Ammon's horn (tissue), 1 donor: ENCODE measurements around the gene ZNRF2.
"Not testable (repeated sequence)": the region's sequence is repeated elsewhere in the genome, so short reads cannot be mapped to it uniquely, and the experiment has no call there.

Experiments used
- DNase-seq: peaks from one replicate; pipeline ENCODE4 v3.0.0-alpha.2; 2016; ENCODE audit warnings: low spot score

The ZNRF2 gene

DNA sequence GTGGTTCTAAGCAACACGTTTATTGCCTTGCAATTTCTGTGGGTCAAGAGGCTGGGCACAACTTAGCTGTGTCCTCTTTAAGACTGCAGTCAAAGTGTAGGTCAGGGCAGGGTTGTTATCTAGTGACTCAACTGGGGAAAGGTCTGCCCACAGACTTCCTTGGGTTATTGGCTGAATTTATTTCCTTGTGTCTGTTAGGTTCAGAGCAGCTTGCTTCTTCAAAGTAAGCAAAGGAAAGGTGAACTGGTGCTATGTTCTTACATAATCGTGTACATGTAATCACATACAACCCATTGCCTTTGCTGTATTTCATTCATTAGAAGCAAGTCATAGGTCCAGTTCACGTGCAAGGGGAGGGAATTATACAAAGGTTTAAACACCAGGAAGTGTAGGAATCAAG, 5.9 kb downstream of the ZNRF2 start:
- DNase-seq = not testable (repeated sequence)

DNA sequence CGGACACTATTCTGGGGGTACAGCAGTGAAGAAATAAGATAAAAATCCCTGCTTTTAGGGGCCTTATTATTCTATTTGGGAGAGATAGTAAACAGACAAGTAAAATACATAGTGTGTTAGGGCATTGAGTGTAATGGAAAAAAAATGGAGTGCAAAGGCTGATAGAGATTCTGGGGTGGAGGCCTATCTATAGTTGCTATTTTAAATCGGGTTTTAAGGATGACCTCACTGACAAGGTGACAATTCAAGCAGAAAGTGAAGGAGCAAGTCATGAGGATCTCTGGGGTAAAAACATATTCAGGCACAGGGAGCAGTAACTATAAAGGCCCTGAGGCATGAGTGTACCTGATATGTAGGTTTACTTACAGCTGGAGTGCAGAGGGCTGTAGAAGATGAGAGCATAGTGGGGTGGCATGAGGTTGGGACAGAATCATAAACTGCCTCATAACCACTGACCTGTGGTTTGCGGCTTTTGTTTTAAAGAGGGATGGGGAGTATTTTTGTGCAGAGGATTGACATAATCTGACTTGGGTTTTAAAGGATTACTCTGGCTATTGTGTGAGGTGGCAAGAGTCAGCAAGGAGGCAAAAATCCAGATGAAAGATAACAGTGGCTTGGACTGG, 8.1 kb downstream of the ZNRF2 start:
- DNase-seq = not testable (repeated sequence)

DNA sequence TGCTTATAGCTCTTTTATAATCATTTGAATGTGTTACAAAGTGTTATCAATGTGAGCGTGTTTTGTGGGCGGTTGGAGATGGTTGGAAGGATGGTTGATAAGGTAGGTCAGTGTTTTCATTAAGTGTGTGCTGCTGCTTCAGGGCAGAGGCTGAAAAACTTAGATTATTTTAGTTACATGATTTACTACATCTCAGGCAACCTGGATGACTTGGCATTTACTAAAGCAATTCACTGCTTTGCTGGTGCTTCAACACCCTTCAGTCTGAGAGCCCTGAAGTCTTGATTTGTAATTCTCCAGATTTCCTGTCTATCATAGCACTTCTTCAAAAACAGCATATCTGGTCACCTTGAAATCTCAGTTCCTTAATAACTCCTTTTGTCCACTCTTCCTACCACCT, 11.9 kb downstream of the ZNRF2 start:
- not testable (repeated sequence) for DNase-seq

DNA sequence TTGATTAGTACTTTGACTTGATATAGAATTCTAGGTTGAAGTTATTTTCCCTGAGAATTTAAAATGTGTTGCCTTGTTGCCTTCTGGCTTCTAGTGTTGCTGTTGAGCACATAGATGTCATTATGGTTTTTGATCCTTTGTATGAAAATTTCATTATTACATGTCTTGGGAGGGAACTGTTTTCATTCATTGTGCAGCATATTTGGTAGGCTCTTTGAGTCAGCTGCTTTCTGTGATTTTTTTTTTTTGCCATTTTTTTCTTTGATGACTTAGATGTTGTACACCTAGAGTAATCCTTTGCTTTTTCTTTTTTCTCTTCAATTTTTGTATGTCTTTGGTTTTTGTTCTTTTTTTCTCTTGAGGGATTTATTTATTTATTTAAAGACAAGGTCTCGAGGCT, 13.1 kb downstream of the ZNRF2 start:
- not testable (repeated sequence) for DNase-seq

DNA sequence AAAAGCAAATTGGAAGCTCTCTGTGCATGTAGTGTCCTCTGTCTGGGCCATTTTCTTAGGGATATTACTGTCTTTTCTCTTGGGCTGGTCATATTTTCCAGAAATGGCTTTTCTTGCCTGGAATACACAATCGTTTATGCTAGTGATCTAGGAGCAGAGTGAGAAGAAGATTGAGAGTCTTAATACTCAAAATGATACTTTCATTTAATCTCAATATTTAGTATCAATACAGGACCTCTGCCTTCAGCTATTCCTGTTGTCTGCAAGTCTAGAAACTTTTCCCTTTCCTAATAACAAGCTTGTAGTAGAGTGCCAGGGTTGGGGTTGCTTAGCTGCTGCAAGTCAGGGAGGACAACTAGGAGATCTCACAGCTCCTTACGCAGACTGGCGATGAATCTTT, 14.0 kb downstream of the ZNRF2 start:
- DNase-seq = not testable (repeated sequence)

DNA sequence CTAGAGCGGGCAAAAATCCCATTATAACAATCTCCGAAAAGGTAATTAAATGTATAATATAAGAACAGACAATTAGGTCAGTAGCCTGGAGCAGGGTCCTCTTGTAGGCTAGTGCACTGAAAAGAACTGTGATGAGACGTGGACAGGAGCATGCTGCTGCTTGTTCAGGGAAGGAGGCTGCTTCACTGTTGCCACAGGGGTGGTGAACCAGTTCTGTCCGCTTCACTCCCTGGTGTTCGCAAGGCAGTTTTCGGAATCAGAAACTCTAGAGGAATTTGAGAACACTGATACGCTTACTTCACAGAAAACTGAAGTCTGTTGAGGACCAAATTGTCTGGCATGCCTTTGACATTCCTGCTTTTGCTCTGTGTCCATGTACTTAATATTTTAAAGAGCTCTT, 17.4 kb downstream of the ZNRF2 start:
- no peak for DNase-seq

DNA sequence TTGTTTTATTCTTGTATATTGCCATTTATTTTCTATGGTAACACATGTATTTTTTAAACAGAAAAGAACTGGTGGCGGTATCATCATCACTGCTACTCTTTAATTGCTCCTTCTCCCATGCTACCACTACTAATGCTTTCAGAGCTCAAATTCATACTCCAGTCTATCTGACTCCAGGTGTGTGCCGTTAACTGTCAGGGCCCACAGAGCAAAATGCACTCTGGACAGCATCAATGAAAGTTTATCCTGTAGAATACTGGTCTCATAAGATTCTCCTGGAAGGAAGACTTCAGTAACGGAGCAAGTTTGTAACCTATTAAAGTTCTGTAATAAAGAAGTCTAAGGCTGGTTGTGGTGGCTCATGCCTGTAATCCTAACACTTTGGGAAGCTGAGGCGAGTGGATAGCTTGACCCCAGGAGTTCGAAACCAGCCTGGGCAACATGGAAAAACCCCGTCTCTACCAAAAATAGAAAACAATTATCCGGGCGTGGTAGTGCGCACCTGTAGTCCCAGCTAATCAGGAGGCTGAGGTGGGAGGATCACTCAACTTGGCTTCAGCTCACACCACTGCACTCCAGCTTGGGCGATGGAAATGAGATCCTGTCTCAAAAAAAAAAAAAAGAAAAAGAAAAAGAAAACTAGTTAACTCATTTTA, 18.4 kb downstream of the ZNRF2 start:
- DNase-seq = no peak

DNA sequence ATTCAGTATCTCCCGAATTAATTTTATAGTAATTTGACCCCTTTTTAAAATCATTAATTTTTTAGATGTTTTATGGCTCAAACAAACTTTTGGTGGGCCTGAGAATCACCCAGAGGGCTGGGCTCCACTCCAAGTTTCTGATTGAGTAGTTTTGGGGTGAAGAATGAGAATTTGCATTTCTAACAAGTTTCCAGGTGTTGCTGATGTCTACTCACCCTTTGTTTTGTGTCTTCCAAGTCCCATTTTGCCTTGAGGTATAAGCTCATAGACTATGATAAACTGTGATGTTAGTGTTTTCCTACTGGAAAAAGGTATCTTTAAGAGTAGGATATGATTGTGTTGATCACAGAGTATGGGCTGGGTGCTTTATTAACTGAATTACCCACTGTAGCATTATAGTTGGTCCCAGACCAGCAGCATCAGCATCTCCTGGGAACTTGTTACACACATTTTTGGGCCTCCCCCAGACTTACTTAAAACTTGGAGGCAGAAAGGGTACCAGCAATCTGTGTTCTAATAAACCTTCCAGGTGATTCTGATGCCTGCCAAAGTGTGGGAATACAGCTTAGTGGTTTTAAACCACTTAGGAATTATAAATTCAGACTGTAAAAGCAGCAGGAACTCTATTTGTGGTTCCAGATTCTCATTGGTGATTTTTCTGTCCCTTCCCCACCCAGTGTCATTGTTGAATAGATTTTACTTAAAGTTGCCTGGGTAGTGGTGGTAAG, 19.1 kb downstream of the ZNRF2 start:
- DNase-seq = no peak

DNA sequence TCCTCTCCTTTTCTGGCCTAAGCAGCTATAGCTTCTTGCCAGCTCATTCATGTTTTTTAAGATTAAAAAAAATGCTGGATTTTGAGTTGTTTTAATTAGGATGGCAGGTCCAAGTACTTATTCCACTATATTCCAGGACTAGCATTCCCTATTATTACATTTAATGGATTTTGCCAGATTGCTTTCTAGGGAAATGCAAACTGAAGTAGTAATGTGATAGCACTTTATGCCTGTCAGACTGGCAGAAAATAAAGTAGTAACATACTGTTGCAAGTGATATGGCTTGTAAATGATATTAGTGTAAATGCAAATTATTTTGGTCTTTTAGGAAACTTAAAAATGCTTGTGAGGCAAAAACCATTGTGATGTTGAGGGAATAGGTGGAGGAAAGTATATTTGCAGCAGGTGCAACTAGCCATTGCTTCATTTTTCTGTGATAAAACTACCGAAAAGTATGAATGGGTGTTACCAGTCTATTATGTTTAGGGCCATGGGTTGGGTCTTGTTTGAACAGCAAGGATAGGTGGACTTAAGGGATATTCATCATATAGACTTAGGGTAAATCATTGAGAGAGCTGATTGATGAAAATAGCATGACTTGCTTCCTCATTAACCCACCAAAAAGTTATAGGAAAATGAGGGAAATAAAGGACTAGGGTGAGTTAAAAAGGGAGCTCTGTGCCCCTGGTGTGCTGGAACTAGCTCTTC, 19.9 kb downstream of the ZNRF2 start:
- DNase-seq = no peak

DNA sequence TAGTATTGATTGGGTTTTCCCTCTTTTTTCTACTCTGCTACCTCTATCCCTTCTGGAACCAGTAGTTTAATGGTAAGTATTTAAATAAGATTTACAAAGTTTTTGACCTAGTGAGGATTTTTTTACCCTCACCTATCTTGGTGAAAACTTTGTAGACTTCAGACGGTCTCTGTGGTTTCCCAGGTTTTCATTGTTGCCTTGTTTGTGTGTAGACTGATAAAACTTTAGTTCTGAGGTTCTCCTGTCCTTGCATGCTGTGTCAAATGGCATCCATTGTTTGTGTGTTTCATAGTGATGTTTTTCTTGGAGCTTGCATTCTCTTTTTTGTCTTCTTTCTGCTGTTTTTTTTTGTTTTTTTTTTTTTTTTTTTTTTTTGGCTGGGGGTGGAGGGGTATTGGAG, 22.6 kb downstream of the ZNRF2 start:
- DNase-seq = no peak

DNA sequence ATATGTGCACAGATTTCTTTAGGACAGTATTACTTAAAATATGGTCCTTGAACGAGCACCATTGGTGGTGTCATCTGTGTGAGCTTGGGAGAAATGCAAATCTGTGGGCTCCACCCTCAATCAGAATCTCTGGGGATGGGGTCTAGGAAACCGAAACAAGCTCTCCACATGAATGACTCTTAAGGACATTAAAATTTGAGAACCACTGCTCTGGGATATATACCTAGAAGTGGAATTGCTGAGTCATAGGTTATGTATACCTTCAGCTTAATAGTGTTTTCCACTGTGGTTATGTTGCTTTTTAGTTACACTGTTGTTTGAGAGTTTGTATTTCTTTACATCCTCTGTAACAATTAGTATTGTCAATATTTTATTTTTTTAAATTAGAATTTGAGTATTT, 24.0 kb downstream of the ZNRF2 start:
- DNase-seq = no peak

DNA sequence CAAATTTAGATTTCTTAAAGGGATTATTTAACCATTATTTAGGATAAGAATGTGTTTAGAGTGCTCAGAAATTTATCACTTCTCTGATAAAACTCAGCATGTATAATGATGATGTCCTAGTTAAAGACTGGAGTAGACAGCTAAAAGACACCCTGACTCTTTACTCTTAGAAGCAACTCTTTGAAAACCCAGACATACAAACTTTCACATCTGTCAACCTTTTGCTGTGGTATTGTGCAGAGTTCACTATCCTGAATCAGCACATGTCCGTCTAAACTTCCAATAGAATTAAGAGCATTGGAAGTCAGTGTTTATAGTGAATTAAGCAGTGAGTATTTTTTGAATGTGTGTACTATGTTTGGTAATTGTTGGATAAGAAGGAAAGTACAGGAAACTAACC, 24.9 kb downstream of the ZNRF2 start:
- DNase-seq = no peak

DNA sequence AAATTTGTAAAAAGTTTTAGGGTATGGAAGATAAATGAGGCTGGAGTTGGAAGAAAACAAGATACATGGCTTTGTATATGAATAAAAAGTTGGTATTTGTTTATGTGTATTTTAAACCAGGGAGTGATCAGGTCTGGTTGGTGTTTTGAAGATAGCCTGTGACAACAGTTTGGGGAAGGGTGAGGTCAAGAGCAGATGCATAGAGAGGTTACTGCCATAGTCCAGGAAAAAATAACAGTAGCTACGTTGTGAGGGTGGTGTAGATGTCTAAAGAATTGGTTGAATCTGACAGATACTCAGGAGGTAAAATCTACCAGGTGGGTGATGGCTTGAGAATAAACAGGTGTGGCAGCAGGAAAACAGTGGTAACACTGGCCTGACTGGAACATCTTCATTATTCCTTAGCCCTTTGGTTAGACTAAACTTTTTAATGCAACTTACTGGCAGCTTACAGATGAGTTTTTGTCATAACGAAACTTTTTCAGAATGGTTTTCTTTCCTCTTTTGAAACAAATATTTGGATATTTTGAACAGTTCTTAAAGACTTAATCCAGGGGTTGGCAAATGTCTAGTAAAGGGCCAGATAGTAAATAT, 25.5 kb downstream of the ZNRF2 start:
- no peak for DNase-seq

DNA sequence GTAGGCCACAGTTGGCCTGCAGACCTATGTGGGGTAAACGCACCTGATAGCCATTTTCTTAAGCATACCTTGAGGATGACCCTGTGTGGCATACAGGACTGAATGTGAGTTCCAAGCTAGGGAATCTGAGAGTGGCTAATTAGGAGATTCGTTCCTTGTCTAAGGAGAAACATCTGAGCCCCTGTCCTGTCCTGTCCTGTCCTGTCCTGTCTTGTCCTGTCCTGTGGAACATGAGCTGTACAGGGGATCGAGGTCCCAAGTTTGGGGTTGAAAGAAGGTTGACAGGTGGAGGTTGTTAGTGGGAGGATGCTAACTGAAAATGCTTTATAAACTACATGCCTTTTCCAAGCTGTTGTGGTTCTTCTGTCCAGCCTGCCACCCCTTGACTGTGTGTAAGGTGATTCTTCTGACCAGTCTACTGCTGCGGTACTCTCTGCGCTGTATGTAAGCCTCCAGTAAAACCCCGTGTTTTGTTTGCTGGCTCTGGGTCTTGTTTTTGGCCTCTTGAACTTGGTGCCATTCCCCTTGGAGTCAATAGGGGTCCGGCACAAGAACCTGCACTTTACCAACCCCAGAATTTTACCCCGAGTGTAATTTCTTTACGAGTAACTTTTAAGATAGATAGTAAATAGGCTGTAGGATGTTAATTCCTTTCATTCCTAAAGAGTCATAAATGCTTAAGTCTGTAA, 26.4 kb downstream of the ZNRF2 start:
- DNase-seq = no peak

DNA sequence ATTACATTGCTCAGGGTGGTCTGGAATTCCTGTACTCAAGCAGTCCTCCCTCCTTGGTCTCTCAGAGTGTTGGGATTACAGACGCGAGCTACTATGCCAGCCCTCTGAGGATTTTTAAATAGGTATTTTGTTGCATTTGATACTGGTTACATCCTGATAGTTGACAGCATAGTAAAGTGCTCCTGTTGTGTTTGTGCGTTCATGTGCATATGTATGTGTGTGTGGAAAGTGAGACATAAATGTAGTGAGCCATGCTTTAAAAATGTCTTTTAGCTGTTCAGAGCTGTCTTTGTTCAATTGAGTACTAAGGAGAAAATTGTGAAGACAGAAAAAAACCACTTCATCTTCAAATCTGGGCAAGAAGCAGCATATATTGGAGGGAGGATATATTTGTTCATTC, 27.8 kb downstream of the ZNRF2 start:
- no peak for DNase-seq

DNA sequence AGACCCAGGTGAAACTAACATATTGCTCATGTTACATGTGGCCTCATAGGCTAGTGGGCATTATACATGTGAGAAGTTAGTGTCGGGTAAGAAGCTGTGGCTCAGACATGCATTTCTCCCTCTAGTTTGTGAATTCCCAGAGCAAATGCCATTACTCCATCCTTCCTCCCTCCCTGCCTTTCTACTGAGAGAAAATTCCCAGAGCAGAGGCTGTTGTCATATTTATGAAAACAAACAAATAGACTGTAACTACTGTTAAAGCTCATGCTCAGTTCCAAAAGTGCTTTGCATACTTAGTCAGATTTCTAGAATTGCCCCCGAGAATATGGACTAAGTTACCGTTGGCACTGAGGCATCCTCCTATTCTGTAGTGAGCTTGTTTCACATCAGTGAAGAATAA, 29.0 kb downstream of the ZNRF2 start:
- DNase-seq = no peak

DNA sequence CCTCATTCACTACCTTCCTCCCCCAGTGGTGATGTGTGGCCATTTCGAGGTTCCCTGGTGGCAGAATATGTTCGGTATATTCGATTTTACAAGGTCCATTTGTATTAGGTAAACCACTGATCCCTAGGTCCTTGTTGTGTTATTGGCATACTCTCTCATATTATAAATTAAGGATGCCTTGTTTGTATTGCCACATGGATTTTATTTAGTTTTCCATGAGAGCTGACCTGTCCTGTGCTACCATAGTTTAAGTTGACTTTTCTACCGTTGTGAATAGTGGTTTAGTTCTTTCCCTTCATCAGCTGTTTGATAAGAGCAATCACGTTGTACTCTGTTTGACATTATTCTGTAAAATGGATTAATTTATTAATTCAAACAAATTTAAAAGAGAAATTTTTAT, 29.4 kb downstream of the ZNRF2 start:
- no peak for DNase-seq

DNA sequence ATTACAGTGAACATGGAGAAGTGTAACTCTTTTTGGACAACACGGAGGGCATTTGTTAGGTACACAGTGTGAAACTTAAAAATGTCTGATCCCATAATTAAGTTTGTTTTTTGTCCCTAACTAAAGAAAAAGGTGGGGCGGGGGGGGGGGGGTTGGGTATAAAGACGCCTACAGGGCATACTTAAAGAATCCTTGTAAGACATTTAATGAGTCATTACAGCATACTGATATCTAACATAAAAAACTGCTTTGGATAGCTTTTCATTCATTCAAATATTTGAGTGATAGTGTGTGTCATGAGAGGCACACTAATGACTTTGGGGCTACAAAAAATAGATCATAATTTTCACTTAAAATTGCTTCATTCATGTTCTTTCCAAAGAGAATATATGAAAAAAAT, 31.2 kb downstream of the ZNRF2 start:
- DNase-seq = no peak

DNA sequence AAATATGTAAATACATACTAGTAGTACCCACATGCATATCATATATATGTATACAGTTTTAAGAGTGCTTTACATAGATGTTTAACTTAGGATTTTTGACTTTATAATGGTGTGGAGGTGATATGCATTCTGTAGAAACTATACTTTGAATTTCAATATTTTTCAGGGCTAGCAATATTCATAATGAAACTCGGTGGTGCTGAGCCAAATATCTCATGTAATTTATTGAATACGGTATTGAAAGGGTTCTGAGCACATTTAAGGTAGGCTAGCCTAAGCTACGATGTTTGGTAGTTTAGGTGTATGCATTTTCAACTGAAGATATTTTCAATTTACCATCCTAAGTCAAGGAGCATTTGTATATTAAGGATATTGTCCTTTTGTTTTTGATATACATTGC, 36.0 kb downstream of the ZNRF2 start:
- DNase-seq = no peak

DNA sequence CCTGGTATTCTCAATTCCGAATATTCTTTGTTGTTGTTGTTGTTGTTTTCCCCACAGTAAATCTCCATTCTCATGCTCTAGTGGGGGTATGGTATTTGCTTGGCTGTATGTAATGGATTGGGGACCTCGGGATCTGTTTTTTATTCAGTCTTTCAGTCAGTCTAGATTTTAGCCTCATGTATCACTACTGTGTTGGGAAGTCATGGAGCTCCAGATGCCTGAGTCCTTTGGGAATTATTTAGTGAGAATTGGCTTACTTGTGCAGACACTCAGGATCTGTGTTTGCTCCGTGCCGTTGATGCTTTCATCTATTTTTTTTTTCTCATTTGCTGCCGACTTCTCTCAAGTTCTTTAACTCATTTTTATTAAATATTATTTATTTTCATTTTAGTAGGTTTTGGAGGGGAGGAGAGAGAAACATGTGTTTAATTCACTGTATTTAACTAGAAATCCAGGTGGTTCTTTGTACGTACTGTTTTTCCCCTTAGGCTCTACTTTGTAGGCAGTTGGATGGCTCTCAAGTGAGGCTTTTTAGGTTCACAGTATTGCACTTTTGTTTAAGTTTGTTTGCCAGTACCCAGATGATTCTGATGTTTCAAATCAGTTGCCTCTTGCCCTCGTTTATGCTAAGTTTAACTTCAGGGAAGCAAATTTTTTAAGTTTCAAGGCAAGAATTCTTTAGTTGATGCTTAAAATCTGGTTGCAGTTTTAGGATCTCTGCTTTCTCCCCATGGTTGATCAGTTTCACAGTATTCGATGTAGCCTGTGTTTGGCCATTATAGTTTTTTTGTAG, 36.9 kb downstream of the ZNRF2 start:
- no peak for DNase-seq

DNA sequence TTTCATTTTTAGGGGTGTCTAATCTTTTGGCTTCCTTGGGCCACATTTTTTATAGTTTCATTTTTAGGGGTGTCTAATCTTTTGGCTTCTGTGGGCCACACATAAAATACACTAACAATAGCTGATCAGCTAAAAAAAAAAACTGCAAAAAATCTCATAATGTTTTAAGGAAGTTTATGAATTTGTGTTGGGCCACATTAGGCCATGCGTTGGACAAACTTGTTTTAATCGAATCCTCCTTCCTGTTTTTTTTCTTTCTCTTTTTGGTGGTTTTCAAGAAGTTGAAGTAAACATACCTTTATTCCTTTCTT, 37.4 kb downstream of the ZNRF2 start:
- no peak for DNase-seq
